ENCODE measurements around the gene CBLL1. TPM values are rescaled to one million over a fixed set of nuclear protein-coding genes. Genes with fewer than 3 reads are reported as not detected.

CBLL1 gene
- polyA plus RNA-seq, result 10 to 100 TPM in 1 of 3 donors, 1 to 10 TPM in 2; 5.4 to 11.4 (median 9.4) TPM

DNA sequence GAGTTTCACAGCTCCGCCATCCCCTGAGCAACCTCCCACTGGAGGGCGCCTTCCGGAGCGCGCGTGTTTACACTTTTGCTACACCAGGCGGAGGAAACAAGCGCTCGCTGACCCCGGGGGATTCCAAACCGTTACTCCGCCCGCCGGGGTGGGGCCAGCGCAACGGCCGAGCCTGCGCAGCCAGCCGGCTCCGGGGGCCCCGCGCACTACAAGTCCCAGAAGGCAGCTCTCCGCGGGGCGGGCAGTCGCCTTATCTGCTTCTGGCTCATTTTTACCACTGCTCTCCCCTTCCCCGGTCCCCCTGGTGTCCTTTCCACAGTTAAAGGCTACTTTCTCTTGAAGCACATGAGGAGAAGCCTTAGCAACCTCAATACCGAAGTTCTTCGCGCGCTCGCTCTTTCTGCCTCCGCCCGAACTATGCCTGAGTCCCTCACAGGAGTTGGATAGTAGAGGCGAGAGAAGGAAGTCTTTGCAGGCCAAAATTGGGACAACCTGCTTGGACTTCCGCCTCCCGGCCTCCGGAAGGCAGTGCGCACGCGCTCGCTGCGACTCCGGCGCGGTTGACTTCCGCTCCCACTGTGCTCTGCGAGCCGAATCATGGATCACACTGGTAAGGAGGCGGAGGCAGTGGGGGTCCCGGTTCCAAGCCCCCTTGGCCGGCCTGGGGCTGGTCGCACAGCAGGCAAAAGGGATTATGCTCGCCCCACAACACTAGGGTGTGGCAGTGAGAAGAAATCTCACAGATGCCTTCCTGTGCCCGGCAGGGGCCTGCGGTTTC is at the start of gene CBLL1:
TSS of gene CBLL1 (plus strand) at position 576 of the 778 bp plus-strand sequence. CDS start at position 598, 22 bp downstream.
- H3K27ac ChIP-seq (ENCODE audit: low read depth, low read length), result peak within 1 kb of the TSS; percentile 57
- WGBS, 3 donors, result 0% methylated on average over 56 of the region's 56 CpGs

- no peak overlapping the region for H3K27ac ChIP-seq (ENCODE audit: low read depth, low read length)
- WGBS, 3 donors, result 46 to 63% (median 58%) methylated on average over 5 of the region's 5 CpGs
These were observed 49.6 kb upstream of the CBLL1 start for GRCh38 chr7:107694386-107694785.

- 82 to 91% (median 90%) methylated on average over 4 of the region's 4 CpGs for WGBS, 3 donors
- H3K27ac ChIP-seq (ENCODE audit: low read depth, low read length), result no peak overlapping the region
These were observed 47.5 kb upstream of the CBLL1 start for GRCh38 chr7:107696330-107696946.

- 66 to 71% (median 67%) methylated on average over 7 of the region's 7 CpGs for WGBS, 3 donors
- no peak overlapping the region for H3K27ac ChIP-seq (ENCODE audit: low read depth, low read length)
These were observed 46.5 kb upstream of the CBLL1 start for GRCh38 chr7:107697321-107698049.

DNA sequence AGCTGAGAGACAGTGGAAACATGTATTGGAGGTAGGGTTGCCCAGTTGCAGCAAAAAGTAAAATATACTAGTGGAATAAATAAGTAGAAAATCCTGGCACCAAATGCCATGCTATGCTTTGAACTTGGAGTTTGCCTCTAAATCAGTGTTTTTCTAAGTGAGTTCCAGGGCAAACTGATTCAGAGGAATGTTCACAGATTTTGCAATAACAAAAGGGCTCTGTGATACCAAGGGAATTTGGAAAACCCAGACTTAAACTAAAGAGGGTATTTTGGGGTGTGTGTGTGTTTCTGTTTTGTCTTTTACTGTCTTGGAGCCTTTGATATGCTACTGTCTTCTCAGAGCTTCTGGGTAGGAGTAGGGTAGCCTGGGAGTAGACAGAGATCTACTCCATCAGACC is 43.4 kb upstream of the CBLL1 start:
- no peak overlapping the region for H3K27ac ChIP-seq (ENCODE audit: low read depth, low read length)

DNA sequence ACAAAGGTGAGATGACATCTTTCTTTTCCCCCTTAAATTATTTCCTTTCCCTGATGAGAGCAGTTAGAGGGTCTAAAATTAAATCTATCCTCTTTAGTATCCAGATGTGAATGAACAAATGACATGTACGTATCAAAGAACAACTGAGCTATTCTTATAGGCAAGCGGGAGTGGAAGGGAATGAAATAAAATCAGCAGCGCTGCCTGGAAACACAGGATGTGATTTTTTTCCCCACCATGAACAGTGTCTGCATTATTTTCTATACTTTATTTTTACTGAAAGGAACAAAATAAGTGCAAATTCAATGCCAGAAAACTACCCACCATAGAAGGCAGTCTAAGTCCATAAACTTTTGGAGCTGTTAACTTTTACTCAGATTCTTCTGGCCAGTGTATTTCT is 42.8 kb upstream of the CBLL1 start:
- H3K27ac ChIP-seq (ENCODE audit: low read depth, low read length), result no peak overlapping the region
- 75 to 82% (median 75%) methylated on average over 3 of the region's 3 CpGs for WGBS, 3 donors

- no peak overlapping the region for H3K27ac ChIP-seq (ENCODE audit: low read depth, low read length)
These were observed 40.7 kb upstream of the CBLL1 start for GRCh38 chr7:107703219-107703618.

GRCh38 chr7:107703872-107704271 is 40.1 kb upstream of the CBLL1 start:
- 80 to 85% (median 80%) methylated on average over 3 of the region's 3 CpGs for WGBS, 3 donors
- no peak overlapping the region for H3K27ac ChIP-seq (ENCODE audit: low read depth, low read length)

- no peak overlapping the region for H3K27ac ChIP-seq (ENCODE audit: low read depth, low read length)
- 92 to 97% (median 96%) methylated on average over 2 of the region's 2 CpGs for WGBS, 3 donors
These were observed 35.0 kb upstream of the CBLL1 start for GRCh38 chr7:107708956-107709355.

- no peak overlapping the region for H3K27ac ChIP-seq (ENCODE audit: low read depth, low read length)
These were observed 32.6 kb upstream of the CBLL1 start for GRCh38 chr7:107711301-107711700.

DNA sequence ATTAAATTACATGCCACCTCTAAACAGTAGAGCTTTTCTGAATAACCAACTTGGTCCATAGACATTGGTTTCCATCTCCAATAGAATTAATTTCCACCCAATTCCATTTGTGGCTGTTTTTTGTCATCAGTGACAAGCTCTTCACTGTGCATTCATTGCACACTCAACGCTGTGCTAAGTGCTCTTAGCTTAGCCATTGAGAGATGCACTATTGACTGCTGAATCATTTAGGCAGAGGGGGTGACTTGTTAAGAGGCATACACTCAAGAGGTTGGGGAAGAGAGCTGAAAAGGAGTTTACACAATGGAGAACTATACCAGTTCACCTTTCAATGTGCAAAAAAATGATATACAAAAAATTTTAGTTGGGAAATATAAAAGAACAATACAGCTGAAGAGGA is 31.9 kb upstream of the CBLL1 start:
- H3K27ac ChIP-seq (ENCODE audit: low read depth, low read length), result no peak overlapping the region
- 71 to 77% (median 72%) methylated on average over 1 of the region's 1 CpG for WGBS, 3 donors

More at GRCh38 chr7:107711301-107711700, 32.6 kb upstream of the CBLL1 start:
- 71 to 91% (median 80%) methylated on average over 1 of the region's 1 CpG for WGBS, 3 donors

DNA sequence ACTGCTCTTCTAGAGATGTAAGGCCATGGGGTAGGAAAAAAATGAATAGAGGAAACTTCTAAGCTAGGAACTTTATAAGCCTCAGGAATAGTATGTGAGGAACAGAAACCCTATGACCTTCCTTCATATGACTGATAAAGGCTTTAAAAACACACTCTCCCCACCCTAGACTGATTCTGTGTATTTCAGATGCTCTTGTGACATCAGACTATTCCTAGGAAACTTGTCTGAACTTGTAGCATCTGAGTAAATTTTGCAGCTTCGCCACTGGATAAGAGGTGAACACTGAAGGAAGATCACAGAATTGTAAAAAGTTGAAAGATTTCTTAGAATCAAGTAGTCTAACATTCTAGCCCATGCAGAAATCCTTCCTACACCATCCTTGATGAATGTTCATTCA is 31.0 kb upstream of the CBLL1 start:
- WGBS, 3 donors, result 89 to 100% (median 97%) methylated on average over 1 of the region's 1 CpG
- H3K27ac ChIP-seq (ENCODE audit: low read depth, low read length), result no peak overlapping the region

DNA sequence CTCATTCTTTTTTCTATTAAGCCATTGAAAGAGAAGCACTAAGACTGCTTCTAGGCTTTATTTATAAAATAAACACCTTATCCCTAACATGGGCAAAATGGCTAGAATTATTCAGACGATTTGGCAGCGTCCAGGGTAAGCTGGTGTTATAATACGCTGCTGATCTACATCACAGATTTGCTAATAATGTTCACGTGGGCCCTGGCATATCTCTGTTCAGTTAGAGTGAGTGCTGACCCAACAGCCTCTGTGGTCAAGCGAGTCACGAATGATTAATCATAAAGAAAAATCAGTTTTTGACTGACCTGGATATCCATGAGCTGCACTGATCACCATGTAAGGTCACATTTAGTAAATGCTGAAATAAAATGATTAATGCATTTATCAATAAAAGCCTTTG is 28.4 kb upstream of the CBLL1 start:
- H3K27ac ChIP-seq (ENCODE audit: low read depth, low read length), result no peak overlapping the region
- WGBS, 3 donors, result 84 to 89% (median 87%) methylated on average over 6 of the region's 6 CpGs

GRCh38 chr7:107718456-107719193 is 25.3 kb upstream of the CBLL1 start:
- H3K27ac ChIP-seq (ENCODE audit: low read depth, low read length), result no peak overlapping the region
- 84 to 86% (median 85%) methylated on average over 4 of the region's 4 CpGs for WGBS, 3 donors

- 40 to 67% (median 51%) methylated on average over 1 of the region's 1 CpG for WGBS, 3 donors
- no peak overlapping the region for H3K27ac ChIP-seq (ENCODE audit: low read depth, low read length)
These were observed 22.7 kb upstream of the CBLL1 start for GRCh38 chr7:107721286-107721685.

DNA sequence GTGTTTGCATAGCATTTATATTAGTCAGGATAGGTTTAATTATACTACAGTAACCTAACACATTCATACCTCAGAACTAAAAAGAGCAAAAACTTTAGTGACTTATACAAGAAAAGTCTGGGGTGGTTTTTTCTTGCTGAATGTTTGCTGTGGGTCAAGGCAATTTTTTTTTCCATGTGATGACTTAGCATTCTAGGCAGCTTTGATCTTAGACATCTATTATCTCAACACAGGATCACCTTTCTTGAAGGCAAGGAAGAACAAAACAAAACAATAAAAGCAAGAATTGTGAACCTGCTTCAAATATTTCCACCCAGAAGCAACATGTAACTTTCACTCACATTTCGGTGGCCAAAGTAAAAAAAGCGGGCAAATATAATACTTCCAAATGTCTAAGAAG is 20.7 kb upstream of the CBLL1 start:
- H3K27ac ChIP-seq (ENCODE audit: low read depth, low read length), result no peak overlapping the region
- 88 to 96% (median 94%) methylated on average over 2 of the region's 2 CpGs for WGBS, 3 donors

DNA sequence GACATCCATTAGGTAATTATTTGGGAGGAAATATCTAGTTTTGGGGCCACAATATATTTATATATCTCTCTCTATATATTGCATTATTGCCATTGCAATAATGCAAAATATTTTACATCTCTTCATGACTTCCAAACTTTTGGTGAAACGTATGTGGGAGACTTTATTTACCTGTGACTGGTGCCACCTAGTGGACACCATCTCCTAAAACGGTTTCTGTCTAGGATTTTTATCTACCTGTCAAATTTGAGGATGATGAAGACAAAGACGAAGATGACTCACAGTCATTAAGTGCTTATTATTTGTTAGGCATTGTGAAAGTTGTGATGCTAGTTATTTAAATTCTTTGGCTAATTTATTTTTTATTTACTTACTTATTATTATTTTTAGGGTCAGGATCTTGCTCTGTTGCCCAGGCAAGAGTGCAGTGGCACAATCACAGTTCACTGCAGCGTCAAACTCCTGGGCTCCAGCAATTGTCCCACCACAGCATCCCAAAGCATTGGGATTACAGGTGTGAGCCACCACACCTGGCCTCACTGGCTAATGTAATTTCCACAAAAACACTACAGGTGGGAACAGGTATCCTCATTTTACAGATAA is 18.7 kb upstream of the CBLL1 start:
- 16 to 24% (median 20%) methylated on average over 4 of the region's 4 CpGs for WGBS, 3 donors
- no peak overlapping the region for H3K27ac ChIP-seq (ENCODE audit: low read depth, low read length)

DNA sequence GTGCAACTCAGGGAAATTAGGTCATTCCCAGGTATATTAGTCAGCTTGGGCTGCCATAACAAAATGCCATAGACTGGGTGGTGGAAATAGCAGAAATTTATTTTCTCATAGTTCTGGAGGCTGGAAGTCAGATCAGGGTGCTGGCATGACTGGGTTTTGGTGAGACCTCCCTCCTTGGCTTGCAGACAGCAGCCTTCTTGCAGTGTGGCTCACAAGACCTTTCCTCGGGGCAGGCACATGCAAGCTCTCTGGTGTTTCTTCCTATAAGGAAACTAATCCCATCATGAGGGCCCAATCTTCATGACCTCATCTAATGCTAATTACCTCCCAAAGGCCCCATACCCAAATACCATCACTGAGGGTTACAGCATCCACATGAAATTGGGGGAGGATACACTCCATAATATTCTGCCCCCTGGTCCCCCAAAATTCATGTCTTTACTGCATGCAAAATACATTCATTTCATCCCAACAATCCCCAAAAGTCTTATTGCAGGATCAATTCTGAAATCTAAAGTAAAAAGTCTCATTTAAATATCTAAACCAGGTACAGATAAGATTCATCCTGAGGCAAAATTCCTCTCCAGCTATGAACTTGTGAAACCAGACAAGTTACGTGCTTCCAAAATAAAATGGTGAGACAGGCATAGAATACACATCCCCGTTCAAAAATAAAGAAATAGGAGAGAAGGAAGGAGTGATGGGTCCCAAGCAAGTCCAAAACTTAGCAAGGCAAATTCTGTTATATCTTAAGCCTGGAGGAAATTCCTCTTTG is 17.4 kb upstream of the CBLL1 start:
- 78 to 84% (median 83%) methylated on average over 3 of the region's 3 CpGs for WGBS, 3 donors
- H3K27ac ChIP-seq (ENCODE audit: low read depth, low read length), result no peak overlapping the region

Measured in adipose tissue (tissue), 3 donors.